Omental fat pad (tissue), 4 donors: ENCODE results near the gene HDLBP. TPM values are rescaled to one million over a fixed set of nuclear protein-coding genes. Genes with fewer than 3 reads are reported as not detected.

Experiments
- ATAC-seq: fragments of 150-250 bp; one replicate; pipeline ENCODE4 v1.9.1; 2016; ENCODE audit warnings: mild to moderate bottlenecking, moderate library complexity; ENCODE audit not compliant: low FRiP score
- DNase-seq: peaks from one replicate; pipeline ENCODE4 v3.0.0-alpha.2; 2019; ENCODE audit warnings: low spot score
- CTCF ChIP-seq, 3 donors: fragments of 450-650 bp; IDR thresholded peaks; one replicate each; pipeline ENCODE4 v1.5.1; 2016 to 2017; ENCODE audit warnings: antibody characterized with exemption in 3 of 3, mild to moderate bottlenecking in 3 of 3, moderate library complexity in 2 of 3
- total RNA-seq, 4 donors: library from RNA; depleted of rRNA; stranded (reverse); fragments of >200 nt; gene quantifications; one replicate each; pipeline ENCODE4 v1.1.0, GENCODE V29; 2016

Gene HDLBP
- total RNA-seq, 4 donors from 2014 or later = 356 to 471 (median 416) TPM

GRCh38 chr2:241274127-241274526 is 41.3 kb downstream of the HDLBP start:
- ATAC-seq = no peak
- TF ChIP-seq CTCF (IDR thresholded peaks at IDR 0.05) = no peak
- no peak for DNase-seq

GRCh38 chr2:241273210-241274020 is 42.1 kb downstream of the HDLBP start:
- ATAC-seq (peak; percentile 31), DNase-seq (no peak)
- no peak for TF ChIP-seq CTCF (IDR thresholded peaks at IDR 0.05)

- no peak for TF ChIP-seq CTCF (IDR thresholded peaks at IDR 0.05)
- peak; percentile 93 for ATAC-seq
- peak; percentile 46 for DNase-seq
These were observed 42.9 kb downstream of the HDLBP start for GRCh38 chr2:241272303-241273209.

GRCh38 chr2:241271706-241272302 is 43.7 kb downstream of the HDLBP start:
- no peak for TF ChIP-seq CTCF (IDR thresholded peaks at IDR 0.05)
- ATAC-seq = peak; percentile 55
- DNase-seq = peak; percentile 67

- ATAC-seq (no peak), DNase-seq (no peak)
- TF ChIP-seq CTCF (IDR thresholded peaks at IDR 0.05) = no peak
These were observed 44.9 kb downstream of the HDLBP start for GRCh38 chr2:241270531-241270930.

GRCh38 chr2:241269707-241270520 is 45.6 kb downstream of the HDLBP start:
- DNase-seq = no peak
- no peak for ATAC-seq
- no peak for TF ChIP-seq CTCF (IDR thresholded peaks at IDR 0.05)
